HepG2 (cell line): ENCODE data around the gene LSM14B. TPM values are rescaled to one million over a fixed set of nuclear protein-coding genes. Genes with fewer than 3 reads are reported as not detected.

Source experiments
- ARNT ChIP-seq: fragments of 450-650 bp; IDR thresholded peaks from 2 replicates; pipeline ENCODE4 v1.6.1; 2017
- BCL6 ChIP-seq: IDR thresholded peaks from 2 replicates; pipeline ENCODE4 v1.6.1; 2016; ENCODE audit warnings: missing genetic modification reagents, missing compliant biosample characterization
- BRD4 ChIP-seq: sonication (generic); formaldehyde crosslinking; IDR thresholded peaks from 2 replicates; pipeline ENCODE4 v1.4.0; 2020; ENCODE audit warnings: missing genetic modification reagents
- CHCHD3 ChIP-seq: sonication (generic); formaldehyde crosslinking; IDR thresholded peaks from 2 replicates; pipeline ENCODE4 v1.8.0; 2022; ENCODE audit warnings: mild to moderate bottlenecking, missing genetic modification reagents, moderate library complexity
- ETV5 ChIP-seq: IDR thresholded peaks from 2 replicates; pipeline ENCODE4 v1.6.1; 2018; ENCODE audit warnings: missing biosample characterization, missing genetic modification reagents, inconsistent platforms, borderline replicate concordance
- GTF3A ChIP-seq: sonication (generic); formaldehyde crosslinking; conservative IDR thresholded peaks from 2 replicates; pipeline ENCODE4 v1.4.0; 2020; ENCODE audit warnings: mild to moderate bottlenecking, missing genetic modification reagents
- HNF4A ChIP-seq: sonication (generic); formaldehyde crosslinking; IDR thresholded peaks from 2 replicates; pipeline ENCODE4 v1.4.0; 2020; ENCODE audit warnings: missing genetic modification reagents
- HNRNPL ChIP-seq: fragments of 200-400 bp; formaldehyde crosslinking; IDR thresholded peaks from 2 replicates; pipeline ENCODE4 v1.6.1; 2017; ENCODE audit warnings: mild to moderate bottlenecking, low read depth, low read length
- MTA3 ChIP-seq: sonication (generic); formaldehyde crosslinking; IDR thresholded peaks from 2 replicates; pipeline ENCODE4 v1.4.0; 2020; ENCODE audit warnings: missing genetic modification reagents
- MYNN ChIP-seq: sonication (generic); formaldehyde crosslinking; IDR thresholded peaks from 2 replicates; pipeline ENCODE4 v1.4.0; 2020; ENCODE audit warnings: mild to moderate bottlenecking, low read depth, missing genetic modification reagents
- NR2F2 ChIP-seq: IDR thresholded peaks from 2 replicates; pipeline ENCODE4 v1.6.1; 2012; ENCODE audit warnings: low read depth, inconsistent platforms, borderline replicate concordance
- SNAPC4 ChIP-seq: sonication (generic); formaldehyde crosslinking; IDR thresholded peaks from 2 replicates; pipeline ENCODE4 v1.4.0; 2020; ENCODE audit warnings: mild to moderate bottlenecking, missing genetic modification reagents
- SRSF4 ChIP-seq: fragments of 200-400 bp; formaldehyde crosslinking; IDR thresholded peaks from one replicate; pipeline ENCODE4 v1.6.1; 2018; ENCODE audit warnings: mild to moderate bottlenecking, low read depth, low read length, moderate library complexity; ENCODE audit not compliant: poor library complexity, severe bottlenecking
- ZNF17 ChIP-seq: sonication (generic); formaldehyde crosslinking; IDR thresholded peaks from 2 replicates; pipeline ENCODE4 v1.5.0; 2020; ENCODE audit warnings: mild to moderate bottlenecking, missing genetic modification reagents
- ZNF205 ChIP-seq: IDR thresholded peaks from 2 replicates; pipeline ENCODE4 v1.6.1; 2018; ENCODE audit warnings: missing biosample characterization, missing genetic modification reagents
- ZNF260 ChIP-seq: sonication (generic); formaldehyde crosslinking; IDR thresholded peaks from 2 replicates; pipeline ENCODE4 v1.4.0; 2020; ENCODE audit warnings: missing genetic modification reagents, low read depth, mild to moderate bottlenecking, borderline replicate concordance
- ZNF431 ChIP-seq: sonication (generic); formaldehyde crosslinking; IDR thresholded peaks from 2 replicates; pipeline ENCODE4 v1.9.0; 2022; ENCODE audit warnings: missing genetic modification reagents, low read depth, mild to moderate bottlenecking, borderline replicate concordance
- polyA plus RNA-seq, 8 experiments: library from polyadenylated mRNA; depleted of rRNA in 3 of 8; stranded (reverse) in 7 of 8; unstranded in 1 of 8; fragments of >200 nt; fragmentation: Illumina TruSeq in 4 of 8; extraction: Trizol in 4 of 8; gene quantifications; 2 replicates each; pipeline versions ENCODE4 v1.2.1 to v1.2.3, GENCODE V29; 2011 to 2016; ENCODE audit warnings: low read depth in 4 of 8, missing spikeins in 1 of 8, mixed read lengths in 1 of 8; ENCODE audit not compliant: insufficient read depth in 1 of 8
- total RNA-seq, 5 experiments: library from RNA; depleted of rRNA; stranded (reverse); fragments of >200 nt; fragmentation: Illumina TruSeq; extraction: Trizol; gene quantifications; 2 replicates each; pipeline ENCODE4 v1.2.3, GENCODE V29; 2016; ENCODE audit warnings: low read depth in 1 of 5
- TF ChIP-seq, protein P1 (sequence below): IDR thresholded peaks from 2 replicates; pipeline ENCODE4 v1.6.1; 2018; ENCODE audit warnings: missing genetic modification reagents, mild to moderate bottlenecking, missing compliant biosample characterization
- TF ChIP-seq, protein P2 (sequence below): sonication (generic); formaldehyde crosslinking; IDR thresholded peaks from 2 replicates; pipeline ENCODE4 v1.5.0; 2020; ENCODE audit warnings: mild to moderate bottlenecking, missing genetic modification reagents, moderate library complexity
- TF ChIP-seq, protein P3 (sequence below): sonication (generic); formaldehyde crosslinking; conservative IDR thresholded peaks from 2 replicates; pipeline ENCODE4 v1.4.0; 2020; ENCODE audit warnings: missing genetic modification reagents

Gene LSM14B
- total and polyA plus RNA-seq, 2 of the 13 experiments (the other 11 are each of a cell fraction or from before 2014, with no cell fraction given), result 43.3 to 79.2 TPM

DNA sequence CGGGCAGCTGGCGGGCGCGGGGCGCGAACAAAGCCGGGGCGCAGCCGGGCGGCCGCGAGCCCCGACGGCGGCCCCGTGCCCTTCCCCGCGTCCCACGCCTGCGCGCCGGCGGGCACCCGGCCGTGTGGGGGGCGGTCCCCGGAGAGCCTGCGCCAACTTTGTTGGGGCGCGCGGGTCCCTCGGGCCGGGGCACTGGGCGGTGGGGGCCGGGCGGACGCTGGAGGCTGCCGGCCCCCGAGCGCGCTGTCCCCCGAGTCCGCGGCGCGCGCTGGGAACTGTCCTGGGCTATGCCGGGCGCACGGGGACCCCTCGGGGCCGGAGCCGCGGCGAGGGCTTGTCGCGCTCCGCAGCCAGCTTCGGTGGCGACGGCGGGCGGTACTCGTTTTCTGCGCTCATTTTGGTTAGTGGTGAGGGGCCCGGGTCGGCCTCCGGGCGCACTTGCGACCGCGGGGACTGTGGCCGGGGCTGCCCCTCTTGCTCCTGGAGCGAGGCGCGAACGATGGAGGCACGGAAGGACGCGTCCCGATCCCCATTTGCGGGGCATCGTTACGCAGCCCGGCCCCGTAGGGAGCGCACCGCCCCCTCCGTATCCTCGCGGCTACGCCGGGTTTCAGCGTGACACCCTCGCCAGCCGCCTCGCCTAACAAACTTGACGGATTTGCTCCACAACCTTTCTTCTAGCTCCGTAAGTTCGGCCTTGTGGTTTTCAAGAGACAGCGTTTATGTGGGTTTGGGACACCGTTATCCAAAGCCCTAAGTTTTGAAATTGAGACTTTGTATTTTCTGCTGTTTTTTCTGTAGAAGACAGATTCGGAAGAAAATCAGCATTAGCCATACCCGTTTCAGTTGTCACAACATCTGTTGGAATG, 21.9 kb downstream of the LSM14B start (continued):
- TF ChIP-seq, protein P1, sequence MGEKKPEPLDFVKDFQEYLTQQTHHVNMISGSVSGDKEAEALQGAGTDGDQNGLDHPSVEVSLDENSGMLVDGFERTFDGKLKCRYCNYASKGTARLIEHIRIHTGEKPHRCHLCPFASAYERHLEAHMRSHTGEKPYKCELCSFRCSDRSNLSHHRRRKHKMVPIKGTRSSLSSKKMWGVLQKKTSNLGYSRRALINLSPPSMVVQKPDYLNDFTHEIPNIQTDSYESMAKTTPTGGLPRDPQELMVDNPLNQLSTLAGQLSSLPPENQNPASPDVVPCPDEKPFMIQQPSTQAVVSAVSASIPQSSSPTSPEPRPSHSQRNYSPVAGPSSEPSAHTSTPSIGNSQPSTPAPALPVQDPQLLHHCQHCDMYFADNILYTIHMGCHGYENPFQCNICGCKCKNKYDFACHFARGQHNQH (CRISPR knock-in tag), result no peak
- TF ChIP-seq, protein P2, sequence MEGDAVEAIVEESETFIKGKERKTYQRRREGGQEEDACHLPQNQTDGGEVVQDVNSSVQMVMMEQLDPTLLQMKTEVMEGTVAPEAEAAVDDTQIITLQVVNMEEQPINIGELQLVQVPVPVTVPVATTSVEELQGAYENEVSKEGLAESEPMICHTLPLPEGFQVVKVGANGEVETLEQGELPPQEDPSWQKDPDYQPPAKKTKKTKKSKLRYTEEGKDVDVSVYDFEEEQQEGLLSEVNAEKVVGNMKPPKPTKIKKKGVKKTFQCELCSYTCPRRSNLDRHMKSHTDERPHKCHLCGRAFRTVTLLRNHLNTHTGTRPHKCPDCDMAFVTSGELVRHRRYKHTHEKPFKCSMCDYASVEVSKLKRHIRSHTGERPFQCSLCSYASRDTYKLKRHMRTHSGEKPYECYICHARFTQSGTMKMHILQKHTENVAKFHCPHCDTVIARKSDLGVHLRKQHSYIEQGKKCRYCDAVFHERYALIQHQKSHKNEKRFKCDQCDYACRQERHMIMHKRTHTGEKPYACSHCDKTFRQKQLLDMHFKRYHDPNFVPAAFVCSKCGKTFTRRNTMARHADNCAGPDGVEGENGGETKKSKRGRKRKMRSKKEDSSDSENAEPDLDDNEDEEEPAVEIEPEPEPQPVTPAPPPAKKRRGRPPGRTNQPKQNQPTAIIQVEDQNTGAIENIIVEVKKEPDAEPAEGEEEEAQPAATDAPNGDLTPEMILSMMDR (CRISPR knock-in tag), result peak; percentile 43
- TF ChIP-seq BRD4 (CRISPR knock-in tag) (no peak), HNRNPL (no peak), ETV5 (no peak), ARNT (no peak), CHCHD3 (peak; percentile 82; the same call in 1 of the 2 replicates), ZNF17 (CRISPR knock-in tag) (no peak), HNF4A (no peak), GTF3A (0 out of 2 replicates have a peak, but pooled peaks have one; percentile 26), MYNN (CRISPR knock-in tag) (no peak), NR2F2 (no peak), ZNF205 (no peak; the same call in 1 of the 2 replicates), ZNF260 (CRISPR knock-in tag) (no peak), SRSF4 (no peak), BCL6 (peak; percentile 7; the same call in 1 of the 2 replicates), SNAPC4 (CRISPR knock-in tag) (no peak), MTA3 (CRISPR knock-in tag) (no peak), ZNF431 (CRISPR knock-in tag) (0 out of 2 replicates have a peak, but pooled peaks have one; percentile 57)
- TF ChIP-seq, protein P3, sequence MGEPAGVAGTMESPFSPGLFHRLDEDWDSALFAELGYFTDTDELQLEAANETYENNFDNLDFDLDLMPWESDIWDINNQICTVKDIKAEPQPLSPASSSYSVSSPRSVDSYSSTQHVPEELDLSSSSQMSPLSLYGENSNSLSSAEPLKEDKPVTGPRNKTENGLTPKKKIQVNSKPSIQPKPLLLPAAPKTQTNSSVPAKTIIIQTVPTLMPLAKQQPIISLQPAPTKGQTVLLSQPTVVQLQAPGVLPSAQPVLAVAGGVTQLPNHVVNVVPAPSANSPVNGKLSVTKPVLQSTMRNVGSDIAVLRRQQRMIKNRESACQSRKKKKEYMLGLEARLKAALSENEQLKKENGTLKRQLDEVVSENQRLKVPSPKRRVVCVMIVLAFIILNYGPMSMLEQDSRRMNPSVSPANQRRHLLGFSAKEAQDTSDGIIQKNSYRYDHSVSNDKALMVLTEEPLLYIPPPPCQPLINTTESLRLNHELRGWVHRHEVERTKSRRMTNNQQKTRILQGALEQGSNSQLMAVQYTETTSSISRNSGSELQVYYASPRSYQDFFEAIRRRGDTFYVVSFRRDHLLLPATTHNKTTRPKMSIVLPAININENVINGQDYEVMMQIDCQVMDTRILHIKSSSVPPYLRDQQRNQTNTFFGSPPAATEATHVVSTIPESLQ (CRISPR knock-in tag), result no peak
